GM21367 (cell line): ENCODE data around the gene MMP25.
"Not testable (repeated sequence)": the region's sequence is repeated elsewhere in the genome, so short reads cannot be mapped to it uniquely, and the experiment has no call there.

ENCODE experiments used
- ATAC-seq: cut with Tn5 transposase; IDR thresholded peaks from one replicate; pipeline ENCODE4 v1.9.1; 2021; ENCODE audit not compliant: unreplicated experiment

MMP25 gene

GRCh38 chr16:3054965-3055733 lies 8.8 kb downstream of the MMP25 start:
- ATAC-seq = no peak

GRCh38 chr16:3055734-3056115 lies 9.4 kb downstream of the MMP25 start:
- ATAC-seq = not testable (repeated sequence)

- ATAC-seq = no peak
Measured at GRCh38 chr16:3056336-3057180, 10.2 kb downstream of the MMP25 start.

- no peak for ATAC-seq
Measured at GRCh38 chr16:3057181-3058138, 11.1 kb downstream of the MMP25 start.

GRCh38 chr16:3058139-3059030 lies 12.0 kb downstream of the MMP25 start:
- ATAC-seq = no peak

- ATAC-seq = no peak
Measured at GRCh38 chr16:3059041-3059722, 12.8 kb downstream of the MMP25 start.

- no peak for ATAC-seq
Measured at GRCh38 chr16:3059723-3060242, 13.4 kb downstream of the MMP25 start.

GRCh38 chr16:3060339-3061127 lies 14.2 kb downstream of the MMP25 start:
- no peak for ATAC-seq

GRCh38 chr16:3062553-3062952 lies 16.2 kb downstream of the MMP25 start:
- ATAC-seq = no peak

GRCh38 chr16:3063625-3064386 lies 17.4 kb downstream of the MMP25 start:
- no peak for ATAC-seq

GRCh38 chr16:3065069-3065741 lies 18.8 kb downstream of the MMP25 start, which contains the start of gene IL32:
Gene IL32, plus strand, starts transcription at chr16:3065640. Its CDS starts 172 bp downstream, at chr16:3065812.
- no peak for ATAC-seq

GRCh38 chr16:3065742-3066439 lies 19.5 kb downstream of the MMP25 start:
- no peak for ATAC-seq

GRCh38 chr16:3066440-3066748 lies 20.0 kb downstream of the MMP25 start:
- ATAC-seq = no peak

GRCh38 chr16:3068487-3068886 lies 22.1 kb downstream of the MMP25 start:
- ATAC-seq = no peak

GRCh38 chr16:3069146-3069545 lies 22.8 kb downstream of the MMP25 start:
- ATAC-seq = not testable (repeated sequence)

GRCh38 chr16:3070608-3071111 lies 24.3 kb downstream of the MMP25 start:
- no peak for ATAC-seq
